Uterus (tissue), 2 donors: ENCODE data around the gene RAET1L.

ENCODE experiments used
- POLR2A ChIP-seq, 2 donors: fragments of 450-650 bp; IDR thresholded peaks; one replicate each; pipeline ENCODE4 v1.6.1; 2016; ENCODE audit warnings: antibody characterized with exemption in 2 of 2, mild to moderate bottlenecking in 1 of 2, moderate library complexity in 1 of 2
- TF ChIP-seq, protein P1 (sequence below), 4 experiments: fragments of 200-600 bp in 2 of 4; fragments of 450-650 bp in 2 of 4; sonication (generic) in 2 of 4; IDR thresholded peaks; one replicate each; pipeline ENCODE4 v1.5.1; 2016 to 2019; ENCODE audit warnings: antibody characterized with exemption in 4 of 4, mild to moderate bottlenecking in 2 of 4, moderate library complexity in 1 of 4

DNA sequence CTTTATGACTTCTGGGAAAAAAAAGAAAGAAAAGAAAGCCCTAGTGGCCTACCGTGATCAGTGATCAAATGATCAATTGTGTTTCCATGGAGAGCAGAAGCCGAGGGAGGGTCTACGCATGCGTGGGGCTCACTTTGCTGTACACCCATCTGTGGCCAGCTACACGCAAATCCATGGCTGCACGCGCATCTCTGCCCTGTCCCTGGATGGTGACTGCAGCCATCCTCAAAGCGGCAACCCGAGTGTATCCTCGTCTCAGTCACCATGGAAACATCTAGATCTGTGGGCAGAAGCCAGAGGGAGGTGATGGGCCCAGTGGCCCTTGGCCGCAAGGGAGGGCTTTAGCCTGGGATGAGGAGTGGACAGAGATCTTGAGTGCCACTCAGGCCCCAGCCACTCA, 44.4 kb upstream of the RAET1L start:
- TF ChIP-seq, protein P1, sequence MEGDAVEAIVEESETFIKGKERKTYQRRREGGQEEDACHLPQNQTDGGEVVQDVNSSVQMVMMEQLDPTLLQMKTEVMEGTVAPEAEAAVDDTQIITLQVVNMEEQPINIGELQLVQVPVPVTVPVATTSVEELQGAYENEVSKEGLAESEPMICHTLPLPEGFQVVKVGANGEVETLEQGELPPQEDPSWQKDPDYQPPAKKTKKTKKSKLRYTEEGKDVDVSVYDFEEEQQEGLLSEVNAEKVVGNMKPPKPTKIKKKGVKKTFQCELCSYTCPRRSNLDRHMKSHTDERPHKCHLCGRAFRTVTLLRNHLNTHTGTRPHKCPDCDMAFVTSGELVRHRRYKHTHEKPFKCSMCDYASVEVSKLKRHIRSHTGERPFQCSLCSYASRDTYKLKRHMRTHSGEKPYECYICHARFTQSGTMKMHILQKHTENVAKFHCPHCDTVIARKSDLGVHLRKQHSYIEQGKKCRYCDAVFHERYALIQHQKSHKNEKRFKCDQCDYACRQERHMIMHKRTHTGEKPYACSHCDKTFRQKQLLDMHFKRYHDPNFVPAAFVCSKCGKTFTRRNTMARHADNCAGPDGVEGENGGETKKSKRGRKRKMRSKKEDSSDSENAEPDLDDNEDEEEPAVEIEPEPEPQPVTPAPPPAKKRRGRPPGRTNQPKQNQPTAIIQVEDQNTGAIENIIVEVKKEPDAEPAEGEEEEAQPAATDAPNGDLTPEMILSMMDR (IDR thresholded peaks at IDR 0.05) = no peak
- TF ChIP-seq POLR2A (IDR thresholded peaks at IDR 0.05) = no peak
